ENCODE measurements around the gene MAGI2. TPM values are rescaled to one million over a fixed set of nuclear protein-coding genes. Genes with fewer than 3 reads are reported as not detected.

The MAGI2 gene
- total RNA-seq, 1 donor from 2014 or later = 0.38 TPM

DNA sequence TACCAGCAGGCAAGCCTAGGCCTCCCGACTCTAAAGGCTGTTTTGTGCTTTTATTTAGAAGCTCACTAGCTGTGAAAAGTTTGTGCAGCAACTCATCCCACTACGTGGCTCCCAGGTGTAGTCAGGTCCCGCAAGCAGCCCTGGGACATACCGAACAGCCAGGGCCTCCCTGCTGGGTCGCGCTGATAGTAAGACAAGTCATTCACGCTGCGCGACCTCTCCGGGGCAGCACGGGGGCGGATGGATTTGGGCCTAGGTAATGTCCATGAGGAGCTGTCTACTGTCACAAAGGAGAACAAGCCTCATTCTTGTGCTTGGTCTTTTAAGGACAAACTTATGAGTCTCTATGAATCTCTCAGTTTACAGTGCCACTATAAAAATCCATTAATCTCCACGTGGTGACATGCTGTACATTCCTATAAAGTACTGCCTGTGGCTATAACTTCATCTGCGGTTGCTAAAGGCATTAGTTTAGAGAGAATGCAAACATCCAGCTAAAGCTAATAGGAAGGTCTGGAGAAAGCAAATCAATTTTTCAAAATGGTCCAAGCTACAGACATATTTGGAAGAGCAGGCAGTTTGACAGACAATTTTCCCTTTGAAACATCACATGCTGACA, 1108.1 kb downstream of the MAGI2 start:
- CTCF ChIA-PET = no interaction called here
- TF ChIP-seq, protein P1, sequence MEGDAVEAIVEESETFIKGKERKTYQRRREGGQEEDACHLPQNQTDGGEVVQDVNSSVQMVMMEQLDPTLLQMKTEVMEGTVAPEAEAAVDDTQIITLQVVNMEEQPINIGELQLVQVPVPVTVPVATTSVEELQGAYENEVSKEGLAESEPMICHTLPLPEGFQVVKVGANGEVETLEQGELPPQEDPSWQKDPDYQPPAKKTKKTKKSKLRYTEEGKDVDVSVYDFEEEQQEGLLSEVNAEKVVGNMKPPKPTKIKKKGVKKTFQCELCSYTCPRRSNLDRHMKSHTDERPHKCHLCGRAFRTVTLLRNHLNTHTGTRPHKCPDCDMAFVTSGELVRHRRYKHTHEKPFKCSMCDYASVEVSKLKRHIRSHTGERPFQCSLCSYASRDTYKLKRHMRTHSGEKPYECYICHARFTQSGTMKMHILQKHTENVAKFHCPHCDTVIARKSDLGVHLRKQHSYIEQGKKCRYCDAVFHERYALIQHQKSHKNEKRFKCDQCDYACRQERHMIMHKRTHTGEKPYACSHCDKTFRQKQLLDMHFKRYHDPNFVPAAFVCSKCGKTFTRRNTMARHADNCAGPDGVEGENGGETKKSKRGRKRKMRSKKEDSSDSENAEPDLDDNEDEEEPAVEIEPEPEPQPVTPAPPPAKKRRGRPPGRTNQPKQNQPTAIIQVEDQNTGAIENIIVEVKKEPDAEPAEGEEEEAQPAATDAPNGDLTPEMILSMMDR (IDR thresholded peaks at IDR 0.05) = no peak
- Mint-ChIP-seq H3K36me3 (ENCODE audit: low read depth) (no peaks in the 10 kb centered on the region), H3K4me1 (no peaks in the 10 kb centered on the region), H3K4me3 (no peak overlapping the region), H3K27ac (no peak overlapping the region), H3K27me3 (no peaks in the 10 kb centered on the region), H3K9me3 (no peaks in the 10 kb centered on the region)
- POLR2A ChIA-PET = no interaction called here
- DNase-seq (no peak), ATAC-seq (ENCODE audit: low read depth) (no peak)
- intact Hi-C loops (cut with micrococcal nuclease) = no loop called here

DNA sequence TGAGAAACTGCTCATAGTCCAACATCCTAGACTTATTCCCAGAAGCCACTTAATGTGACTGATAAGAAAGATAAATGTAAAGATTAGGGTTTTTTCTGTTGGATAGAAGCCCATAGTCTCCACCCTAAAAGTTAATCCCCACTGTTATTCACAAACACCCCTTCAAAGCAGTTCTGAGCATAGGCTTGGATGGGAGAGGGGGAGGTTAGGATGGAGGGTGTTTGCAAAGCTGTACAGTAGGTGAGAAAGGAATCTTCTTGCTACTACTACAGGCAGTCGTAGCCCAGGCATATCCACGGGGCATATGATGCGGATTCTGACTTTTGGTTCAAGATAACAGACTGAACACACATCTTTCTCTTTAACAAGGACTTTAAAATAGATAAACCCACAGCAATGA, 1119.0 kb downstream of the MAGI2 start:
- TF ChIP-seq, protein P1 (IDR thresholded peaks at IDR 0.05) = no peak
- no peaks in the 10 kb centered on the region for H3K4me1 Mint-ChIP-seq
- POLR2A ChIA-PET = no interaction called here

DNA sequence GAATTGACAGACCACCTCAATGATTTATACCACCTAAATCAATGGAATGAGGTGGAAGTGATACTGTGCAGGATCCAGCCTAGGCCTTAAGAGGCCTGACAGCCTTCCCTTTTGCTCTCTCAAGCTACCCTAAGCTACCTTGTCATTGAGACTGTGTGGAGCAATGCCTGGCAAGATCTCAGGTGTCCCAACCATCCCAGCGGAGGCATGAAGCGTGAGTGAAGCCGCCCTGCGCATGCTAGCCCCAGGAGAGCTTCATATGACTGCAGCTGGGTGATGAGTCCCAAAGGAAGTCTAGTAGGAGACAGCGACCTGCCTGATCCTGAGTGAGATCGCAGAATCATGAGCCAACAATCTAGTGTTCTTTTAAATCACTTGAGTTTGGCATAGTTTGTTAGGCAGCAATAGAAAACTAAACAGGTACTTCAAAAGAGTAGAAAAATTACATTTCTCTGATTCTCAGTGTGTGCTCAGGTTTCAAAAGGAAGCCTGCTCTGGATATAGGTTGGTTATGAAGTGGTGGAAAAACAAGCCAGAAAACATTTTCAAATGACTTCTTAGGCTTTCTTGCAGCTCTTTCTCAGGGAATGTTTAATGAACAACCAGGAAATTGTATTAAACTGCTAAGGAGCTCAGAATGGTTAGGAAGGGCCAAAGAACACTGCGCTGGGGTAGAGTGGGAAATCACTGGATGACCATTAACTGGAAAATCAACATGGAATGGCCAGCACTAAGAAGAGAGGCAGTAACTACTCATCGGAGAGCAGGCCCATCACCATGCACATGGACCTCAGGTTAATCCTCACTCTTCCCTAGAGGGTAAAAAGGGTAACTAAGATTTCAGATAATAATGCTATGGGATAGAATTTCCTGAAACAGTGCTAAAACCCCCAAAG, 1119.7 kb downstream of the MAGI2 start:
- ChIA-PET CTCF (no interaction called here), POLR2A (no interaction called here)
- ATAC-seq (ENCODE audit: low read depth) (no peak), DNase-seq (no peak)
- H3K27me3 Mint-ChIP-seq = no peaks in the 10 kb centered on the region
- no peak overlapping the region for H3K27ac Mint-ChIP-seq
- no peaks in the 10 kb centered on the region for H3K4me1 Mint-ChIP-seq
- intact Hi-C loops (cut with micrococcal nuclease) = no loop called here
- no peaks in the 10 kb centered on the region for H3K36me3 Mint-ChIP-seq (ENCODE audit: low read depth)
- H3K9me3 Mint-ChIP-seq = no peaks in the 10 kb centered on the region
- TF ChIP-seq, protein P1 (IDR thresholded peaks at IDR 0.05) = no peak
- no peak overlapping the region for H3K4me3 Mint-ChIP-seq

More for the DNA sequence above, 1119.0 kb downstream of the MAGI2 start:
- ATAC-seq (ENCODE audit: low read depth) (no peak), DNase-seq (no peak)
- no peaks in the 10 kb centered on the region for H3K27me3 Mint-ChIP-seq
- CTCF ChIA-PET = no interaction called here
- H3K4me3 Mint-ChIP-seq = no peak overlapping the region
- intact Hi-C loops (cut with micrococcal nuclease) = no loop called here
- no peaks in the 10 kb centered on the region for H3K9me3 Mint-ChIP-seq
- no peak overlapping the region for H3K27ac Mint-ChIP-seq
- H3K36me3 Mint-ChIP-seq (ENCODE audit: low read depth) = no peaks in the 10 kb centered on the region

DNA sequence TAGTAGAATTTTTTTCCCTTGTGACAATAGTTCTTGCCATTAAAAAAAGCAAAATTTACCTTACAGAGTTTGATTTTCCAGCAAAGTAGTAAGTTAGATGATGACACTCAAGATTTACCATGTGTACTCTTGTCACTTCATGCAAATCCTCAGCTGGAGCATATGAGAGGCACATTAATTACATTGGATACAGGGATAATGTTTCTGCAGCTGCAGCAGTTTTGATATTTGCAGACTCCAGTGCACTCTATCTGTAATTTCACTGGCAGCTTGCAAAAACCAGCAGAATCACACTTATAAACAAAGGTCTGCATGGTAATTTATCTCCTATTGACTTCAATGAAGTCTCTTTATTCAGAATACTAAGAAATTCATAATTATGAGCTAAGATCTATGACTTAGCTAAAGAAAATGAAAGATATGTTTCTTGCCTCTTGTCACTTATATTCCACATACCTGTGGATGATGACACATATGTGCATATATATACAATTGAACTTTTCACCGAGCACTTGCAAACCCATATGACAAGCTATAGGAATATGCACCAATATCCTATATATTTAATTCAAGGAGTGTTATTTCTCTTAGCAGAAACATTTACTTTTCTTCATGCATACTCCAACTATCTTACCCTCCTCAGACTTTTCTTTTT, 1124.3 kb downstream of the MAGI2 start:
- ChIA-PET POLR2A (no interaction called here), CTCF (no interaction called here)
- H3K9me3 Mint-ChIP-seq = no peaks in the 10 kb centered on the region
- no peak overlapping the region for H3K4me3 Mint-ChIP-seq
- H3K4me1 Mint-ChIP-seq = no peaks in the 10 kb centered on the region
- TF ChIP-seq, protein P1 (IDR thresholded peaks at IDR 0.05) = no peak
- ATAC-seq (ENCODE audit: low read depth) (no peak), DNase-seq (no peak)
- no peaks in the 10 kb centered on the region for H3K27me3 Mint-ChIP-seq
- intact Hi-C loops (cut with micrococcal nuclease) = no loop called here
- no peaks in the 10 kb centered on the region for H3K36me3 Mint-ChIP-seq (ENCODE audit: low read depth)
- H3K27ac Mint-ChIP-seq = no peak overlapping the region

DNA sequence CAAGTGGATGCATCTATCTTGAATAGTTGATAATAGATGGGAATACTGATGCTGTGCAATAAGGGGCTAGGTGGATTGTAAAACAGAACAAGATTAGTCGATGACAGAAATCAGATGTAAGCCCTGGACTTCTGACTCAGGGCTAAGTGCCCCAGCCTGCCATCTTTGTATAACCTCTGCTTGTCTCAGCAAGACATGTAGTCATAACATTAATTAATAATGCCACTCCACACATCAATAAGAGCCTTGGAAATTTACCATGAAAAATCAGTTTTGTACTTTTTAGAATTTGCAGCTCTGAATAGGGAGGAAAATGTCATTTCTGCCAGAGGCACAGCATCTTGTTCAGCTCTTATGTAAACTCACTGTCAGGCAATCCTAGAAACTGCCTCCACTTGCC, 1125.7 kb downstream of the MAGI2 start:
- intact Hi-C loops (cut with micrococcal nuclease) = no loop called here
- no peaks in the 10 kb centered on the region for H3K4me1 Mint-ChIP-seq
- TF ChIP-seq, protein P1 (IDR thresholded peaks at IDR 0.05) = no peak
- DNase-seq (no peak), ATAC-seq (ENCODE audit: low read depth) (no peak)
- no peaks in the 10 kb centered on the region for H3K36me3 Mint-ChIP-seq (ENCODE audit: low read depth)
- H3K9me3 Mint-ChIP-seq = no peaks in the 10 kb centered on the region
- H3K27me3 Mint-ChIP-seq = no peaks in the 10 kb centered on the region
- no peak overlapping the region for H3K4me3 Mint-ChIP-seq
- H3K27ac Mint-ChIP-seq = no peak overlapping the region
- ChIA-PET POLR2A (no interaction called here), CTCF (no interaction called here)

All from activated B cell treated with CpG ODN at 0.5 μM for 24 hours (primary cell).